Natural killer cell (primary cell): ENCODE measurements around the gene FHOD3. TPM values are rescaled to one million over a fixed set of nuclear protein-coding genes. Genes with fewer than 3 reads are reported as not detected.

Source experiments
- ATAC-seq, 3 donors: fragments of 150-1000 bp in 2 of 3; fragments of 200-7000 bp in 1 of 3; cut with Tn5 transposase; 1 replicate in 1 of 3; 2 replicates in 2 of 3; pipeline ENCODE4 v1.10.0; 2021; ENCODE audit warnings: mild to moderate bottlenecking in 2 of 3, moderate library complexity in 2 of 3
- DNase-seq, 2 donors: peaks; one replicate each; pipeline versions ENCODE4 v3.0.0 to v3.0.0-alpha.2; 2013 to 2021; ENCODE audit warnings: mixed read lengths in 1 of 2
- H3K27ac ChIP-seq: one replicate; pipeline ENCODE4 v1.5.1; 2013; ENCODE audit warnings: mild to moderate bottlenecking, low read length
- H3K27me3 ChIP-seq: one replicate; pipeline ENCODE4 v1.6.1; 2013; ENCODE audit warnings: low read length; ENCODE audit not compliant: control insufficient read depth, insufficient read depth
- H3K36me3 ChIP-seq: one replicate; pipeline ENCODE4 v1.6.1; 2013; ENCODE audit warnings: low read length; ENCODE audit not compliant: control insufficient read depth, insufficient read depth
- H3K4me1 ChIP-seq: one replicate; pipeline ENCODE4 v1.6.1; 2013; ENCODE audit warnings: low read length; ENCODE audit not compliant: control insufficient read depth, insufficient read depth
- H3K4me3 ChIP-seq: one replicate; pipeline ENCODE4 v1.5.1; 2013; ENCODE audit warnings: low read length
- H3K9me3 ChIP-seq: one replicate; pipeline ENCODE4 v1.6.1; 2013; ENCODE audit warnings: low read length; ENCODE audit not compliant: control insufficient read depth, insufficient read depth
- H3K27ac Mint-ChIP-seq, 2 donors: one replicate each; pipeline ENCODE4 v1.8.0; 2022; ENCODE audit warnings: mild to moderate bottlenecking in 2 of 2, mixed read lengths in 2 of 2, moderate library complexity in 1 of 2
- H3K27me3 Mint-ChIP-seq, 2 donors: one replicate each; pipeline ENCODE4 v1.8.0; 2022; ENCODE audit warnings: low read depth in 2 of 2, mixed read lengths in 2 of 2
- H3K36me3 Mint-ChIP-seq: one replicate; pipeline ENCODE4 v1.8.0; 2022; ENCODE audit warnings: mixed read lengths
- H3K4me1 Mint-ChIP-seq, 2 donors: one replicate each; pipeline ENCODE4 v1.8.0; 2022; ENCODE audit warnings: mixed read lengths in 2 of 2
- H3K4me3 Mint-ChIP-seq: one replicate; pipeline ENCODE4 v1.8.0; 2022; ENCODE audit warnings: mild to moderate bottlenecking, moderate library complexity, mixed read lengths
- H3K9me3 Mint-ChIP-seq, 2 donors: one replicate each; pipeline ENCODE4 v1.8.0; 2022; ENCODE audit warnings: mixed read lengths in 2 of 2
- CTCF ChIP-seq: fragments of 200-600 bp; IDR thresholded peaks from one replicate; pipeline ENCODE4 v1.8.0; 2022; ENCODE audit warnings: antibody characterized with exemption
- WGBS: methylation state at CpG from one replicate; pipeline ENCODE4 v1.1.7; 2013; ENCODE audit warnings: missing lambda C conversion rate; ENCODE audit not compliant: insufficient coverage; 5-methylcytosine and 5-hydroxymethylcytosine counted together
- intact Hi-C: fragments of 100-400 bp; cut with micrococcal nuclease; formaldehyde crosslinking; loops from one replicate; pipeline ENCODE4 v1.14.2; 2022
- total RNA-seq, 4 donors: library from RNA; stranded (reverse); fragments of 120-200 nt in 1 of 4; gene quantifications; one replicate each; pipeline versions ENCODE4 v1.2.3 to v1.2.4, GENCODE V29; 2013 to 2022

The FHOD3 gene
- total RNA-seq, 3 donors from 2014 or later (not counting 1 experiment from before 2014, with no cell fraction given) = not detected

GRCh38 chr18:36567800-36568199 lies 270.3 kb downstream of the FHOD3 start:
- TF ChIP-seq CTCF = no peak

DNA sequence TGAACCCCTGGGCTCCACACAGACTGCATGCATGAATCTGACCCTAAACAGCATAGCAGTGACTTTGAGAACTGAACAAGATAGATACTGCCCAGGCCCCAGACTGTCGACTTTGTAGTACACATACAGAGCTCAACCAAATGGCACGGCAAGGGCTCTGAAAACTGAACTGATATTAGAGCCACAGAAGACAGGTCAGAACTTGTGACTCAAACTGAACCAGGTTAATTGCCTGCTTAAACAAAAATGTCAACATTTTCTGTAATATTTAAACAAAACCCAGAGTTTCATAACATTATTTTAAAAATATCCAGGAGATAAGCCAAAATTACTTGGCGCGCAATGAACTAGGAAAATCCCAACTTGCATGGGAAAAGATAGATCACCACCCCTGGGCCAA lies 271.0 kb downstream of the FHOD3 start:
- DNase-seq (no peak), ATAC-seq (no peak)
- H3K4me1 ChIP-seq = no peaks in the 10 kb centered on the region
- no peak overlapping the region for H3K4me3 Mint-ChIP-seq
- H3K4me1 Mint-ChIP-seq = no peaks in the 10 kb centered on the region
- H3K27me3 ChIP-seq = peaks cover 5% of the 10 kb centered on the region
- no peaks in the 10 kb centered on the region for H3K9me3 Mint-ChIP-seq
- no peak overlapping the region for H3K27ac ChIP-seq
- no peaks in the 10 kb centered on the region for H3K9me3 ChIP-seq
- peaks cover 15 to 55% of the 10 kb centered on the region in 2 donors for H3K27me3 Mint-ChIP-seq
- WGBS = 97% methylated on average over 4 of the region's 4 CpGs
- no peaks in the 10 kb centered on the region for H3K36me3 Mint-ChIP-seq
- no peak overlapping the region for H3K4me3 ChIP-seq
- H3K36me3 ChIP-seq = no peaks in the 10 kb centered on the region
- TF ChIP-seq CTCF = no peak
- H3K27ac Mint-ChIP-seq = no peak overlapping the region
- intact Hi-C loops = no loop called here

More at GRCh38 chr18:36567800-36568199, 270.3 kb downstream of the FHOD3 start:
- Histone ChIP-seq H3K4me1 (no peaks in the 10 kb centered on the region), H3K27me3 (peaks cover 5% of the 10 kb centered on the region), H3K36me3 (no peaks in the 10 kb centered on the region), H3K9me3 (no peaks in the 10 kb centered on the region), H3K4me3 (no peak overlapping the region), H3K27ac (no peak overlapping the region)
- Mint-ChIP-seq H3K4me1 (no peaks in the 10 kb centered on the region), H3K27me3 (peaks cover 15 to 55% of the 10 kb centered on the region in 2 donors), H3K27ac (no peak overlapping the region), H3K36me3 (no peaks in the 10 kb centered on the region), H3K4me3 (no peak overlapping the region), H3K9me3 (no peaks in the 10 kb centered on the region)
- no peak for DNase-seq
- no peak for ATAC-seq
- 50% methylated on average over 1 of the region's 1 CpG for whole genome bisulfite sequencing
- intact Hi-C loops = no loop called here

DNA sequence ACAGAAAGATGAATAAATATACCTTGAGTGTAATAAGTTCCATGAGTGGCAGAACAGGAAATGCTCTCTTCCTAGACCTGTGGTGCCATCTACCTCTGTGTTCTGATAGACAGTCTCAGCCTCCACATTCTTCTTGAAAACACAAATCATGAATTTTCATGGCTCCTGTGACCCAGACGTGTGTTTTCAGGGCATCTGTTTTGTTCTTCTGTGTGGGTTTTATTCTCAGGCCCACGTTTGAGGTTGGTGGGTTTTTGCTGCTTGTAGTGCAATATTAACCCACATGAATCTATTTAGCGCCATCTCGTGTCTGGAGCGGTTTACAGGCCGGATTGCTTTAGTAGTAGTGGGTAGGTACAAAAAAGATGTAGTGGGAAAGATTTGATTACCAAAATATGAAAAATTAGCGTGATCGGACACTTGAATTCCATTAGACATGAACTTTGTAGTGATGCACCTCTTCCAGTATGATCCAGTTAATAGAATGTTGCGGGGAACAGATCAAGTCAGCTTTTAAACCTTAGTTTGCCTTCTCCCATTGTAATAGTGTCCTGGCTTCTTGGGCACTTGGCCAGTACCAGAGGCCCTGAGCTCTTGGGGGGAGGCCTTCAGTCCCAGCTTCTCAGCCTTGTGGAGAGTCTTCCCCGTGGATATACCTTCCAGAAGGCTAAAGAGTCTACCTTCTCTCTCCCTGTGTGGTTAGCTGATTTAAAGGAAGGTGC lies 274.8 kb downstream of the FHOD3 start:
- Histone ChIP-seq H3K27me3 (no peaks in the 10 kb centered on the region), H3K9me3 (no peaks in the 10 kb centered on the region), H3K4me1 (no peaks in the 10 kb centered on the region), H3K4me3 (no peak overlapping the region), H3K27ac (no peak overlapping the region), H3K36me3 (no peaks in the 10 kb centered on the region)
- Mint-ChIP-seq H3K27ac (no peak overlapping the region), H3K36me3 (no peaks in the 10 kb centered on the region), H3K4me3 (no peak overlapping the region), H3K9me3 (no peaks in the 10 kb centered on the region), H3K27me3 (peaks cover 7 to 20% of the 10 kb centered on the region in 2 donors), H3K4me1 (no peaks in the 10 kb centered on the region)
- WGBS = 30% methylated on average over 10 of the region's 10 CpGs
- DNase-seq (peak in 1 of 2 donors; percentile 41), ATAC-seq (no peak)
- intact Hi-C loops = loop anchor here (5.0 kb wide), 1 partner anchor 555 kb away; no protein-coding TSS in a partner anchor
- no peak for TF ChIP-seq CTCF

- Histone ChIP-seq H3K27ac (no peak overlapping the region), H3K4me3 (no peak overlapping the region), H3K36me3 (no peaks in the 10 kb centered on the region), H3K27me3 (no peaks in the 10 kb centered on the region), H3K9me3 (no peaks in the 10 kb centered on the region), H3K4me1 (no peaks in the 10 kb centered on the region)
- ATAC-seq (no peak), DNase-seq (no peak)
- intact Hi-C loops = no loop called here
- no peaks in the 10 kb centered on the region for H3K9me3 Mint-ChIP-seq
- no peaks in the 10 kb centered on the region for H3K36me3 Mint-ChIP-seq
- no peaks in the 10 kb centered on the region for H3K4me1 Mint-ChIP-seq
- no peak for TF ChIP-seq CTCF
- no peak overlapping the region for H3K27ac Mint-ChIP-seq
- H3K4me3 Mint-ChIP-seq = no peak overlapping the region
- peaks cover 0 to 2% of the 10 kb centered on the region in 2 donors for H3K27me3 Mint-ChIP-seq
- 100% methylated on average over 1 of the region's 2 CpGs for WGBS
These were observed 278.8 kb downstream of the FHOD3 start for GRCh38 chr18:36576339-36576738.
